Bone marrow (tissue), 2 donors: ENCODE data around the gene PLD3.

ENCODE experiments used
- DNase-seq, 2 donors: peaks; one replicate each; lab custom pipeline; 2025; lab: John Stamatoyannopoulos, UW

PLD3 gene

GRCh38 chr19:40414542-40415535 is 66.3 kb downstream of the PLD3 start:
- DNase-seq = no peak

GRCh38 chr19:40415768-40416167 is 67.3 kb downstream of the PLD3 start:
- DNase-seq = no peak

GRCh38 chr19:40416918-40417642 is 68.6 kb downstream of the PLD3 start:
- DNase-seq = peak in 1 of 2 donors; percentile 29

- DNase-seq = no peak
These were observed 69.1 kb downstream of the PLD3 start for GRCh38 chr19:40417643-40417981.

- no peak for DNase-seq
These were observed 69.5 kb downstream of the PLD3 start for GRCh38 chr19:40418040-40418439.

GRCh38 chr19:40419066-40419612 is 70.6 kb downstream of the PLD3 start:
- DNase-seq = no peak

GRCh38 chr19:40419780-40420179 is 71.3 kb downstream of the PLD3 start:
- DNase-seq = no peak

- DNase-seq = no peak
These were observed 71.9 kb downstream of the PLD3 start for GRCh38 chr19:40420451-40420765.

- DNase-seq = peak; percentile 59 to 95
These were observed 72.6 kb downstream of the PLD3 start for GRCh38 chr19:40420766-40421765.

- no peak for DNase-seq
These were observed 73.7 kb downstream of the PLD3 start for GRCh38 chr19:40421993-40422747.

GRCh38 chr19:40422748-40423566 is 74.5 kb downstream of the PLD3 start:
- DNase-seq = no peak

- no peak for DNase-seq
These were observed 75.4 kb downstream of the PLD3 start for GRCh38 chr19:40423938-40424337.

GRCh38 chr19:40424637-40425449 is 76.3 kb downstream of the PLD3 start:
- DNase-seq = no peak

GRCh38 chr19:40425450-40426287 is 77.2 kb downstream of the PLD3 start, which contains the start of gene SERTAD1:
Gene SERTAD1 (minus strand): TSS chr19:40425992. CDS start chr19:40423546, 2,446 bp downstream.
- peak; percentile 95 to 99 for DNase-seq
